Naive thymus-derived CD4-positive, alpha-beta T cell (primary cell): ENCODE results near the gene KCNG1. TPM values are rescaled to one million over a fixed set of nuclear protein-coding genes. Genes with fewer than 3 reads are reported as not detected.

Experiments used
- ATAC-seq: fragments of 150-1000 bp; cut with Tn5 transposase; 2 replicates; pipeline ENCODE4 v1.10.0; 2021; ENCODE audit warnings: mild to moderate bottlenecking, moderate library complexity
- CTCF ChIA-PET: fragments of 350-600 bp; sonication (Branson Sonifier 250); formaldehyde crosslinking; loops from one replicate; lab custom pipeline; 2021; ENCODE audit warnings: antibody characterized with exemption; lab: Charles Lee
- POLR2A ChIA-PET: fragments of 350-600 bp; sonication (Branson Sonifier 250); formaldehyde crosslinking; loops from one replicate; lab custom pipeline; 2021; ENCODE audit warnings: antibody characterized with exemption, inconsistent platforms; lab: Charles Lee
- DNase-seq, 9 donors: peaks; one replicate each; pipeline versions ENCODE4 v3.0.0 to v3.0.0-alpha.2; 2020 to 2022; ENCODE audit warnings: mixed read lengths in 1 of 9
- H3K27ac ChIP-seq: one replicate; pipeline ENCODE4 v1.7.0; 2013; ENCODE audit warnings: mild to moderate bottlenecking, low read depth, low read length, moderate library complexity
- H3K27me3 ChIP-seq, 2 donors: one replicate each; pipeline ENCODE4 v1.7.0; 2013; ENCODE audit warnings: low read length in 2 of 2, mild to moderate bottlenecking in 2 of 2, moderate library complexity in 2 of 2; ENCODE audit not compliant: control insufficient read depth in 2 of 2, insufficient read depth in 2 of 2
- H3K36me3 ChIP-seq, 3 experiments: 1 replicate in 2 of 3; 2 replicates in 1 of 3; pipeline ENCODE4 v1.7.0; 2013; ENCODE audit warnings: low read length in 3 of 3, mild to moderate bottlenecking in 3 of 3, moderate library complexity in 1 of 3; ENCODE audit not compliant: insufficient read depth in 3 of 3, control insufficient read depth in 2 of 3
- H3K4me1 ChIP-seq, 2 donors: one replicate each; pipeline ENCODE4 v1.7.0; 2013; ENCODE audit warnings: low read length in 2 of 2, mild to moderate bottlenecking in 2 of 2, moderate library complexity in 1 of 2; ENCODE audit not compliant: control insufficient read depth in 2 of 2, insufficient read depth in 2 of 2
- H3K4me3 ChIP-seq: 2 replicates; pipeline ENCODE4 v1.7.0; 2013; ENCODE audit warnings: mild to moderate bottlenecking, low read length
- H3K9me3 ChIP-seq, 3 experiments: 1 replicate in 2 of 3; 2 replicates in 1 of 3; pipeline ENCODE4 v1.7.0; 2013; ENCODE audit warnings: low read length in 3 of 3; ENCODE audit not compliant: control insufficient read depth in 2 of 3
- H3K27ac Mint-ChIP-seq, 9 donors: one replicate each; pipeline ENCODE4 v1.8.0; 2020 to 2022; ENCODE audit warnings: mixed read lengths in 9 of 9, mild to moderate bottlenecking in 8 of 9, moderate library complexity in 5 of 9, inconsistent platforms in 2 of 9
- H3K27me3 Mint-ChIP-seq, 5 donors: one replicate each; pipeline ENCODE4 v1.8.0; 2021 to 2022; ENCODE audit warnings: mixed read lengths in 5 of 5, mild to moderate bottlenecking in 1 of 5
- H3K36me3 Mint-ChIP-seq, 5 donors: one replicate each; pipeline ENCODE4 v1.8.0; 2020 to 2022; ENCODE audit warnings: mixed read lengths in 5 of 5, mild to moderate bottlenecking in 3 of 5, inconsistent platforms in 1 of 5
- H3K4me1 Mint-ChIP-seq, 7 donors: one replicate each; pipeline ENCODE4 v1.8.0; 2020 to 2022; ENCODE audit warnings: mixed read lengths in 7 of 7, mild to moderate bottlenecking in 3 of 7, inconsistent platforms in 1 of 7
- H3K4me3 Mint-ChIP-seq, 10 donors: one replicate each; pipeline ENCODE4 v1.8.0; 2020 to 2022; ENCODE audit warnings: mild to moderate bottlenecking in 10 of 10, mixed read lengths in 10 of 10, moderate library complexity in 6 of 10, inconsistent platforms in 2 of 10
- H3K9me3 Mint-ChIP-seq, 11 donors: one replicate each; pipeline ENCODE4 v1.8.0; 2020 to 2022; ENCODE audit warnings: mixed read lengths in 11 of 11, mild to moderate bottlenecking in 4 of 11, inconsistent platforms in 1 of 11, moderate library complexity in 1 of 11
- intact Hi-C, 2 donors: fragments of 100-400 bp; cut with micrococcal nuclease; formaldehyde crosslinking; loops; one replicate each; pipeline ENCODE4 v1.15.1; 2023
- polyA plus RNA-seq, 2 donors: library from polyadenylated mRNA; unstranded; fragments of 300-500 nt; fragmentation: Illumina TruSeq; gene quantifications; one replicate each; pipeline ENCODE4 v1.2.3, GENCODE V29; 2021
- total RNA-seq, 6 experiments: library from RNA in 5 of 6; stranded (reverse) in 5 of 6; gene quantifications; 1 replicate in 5 of 6; 2 replicates in 1 of 6; pipeline ENCODE4 v1.2.3 and lab custom pipeline; 2021 to 2026

Gene KCNG1
- total and polyA plus RNA-seq, 7 experiments from 2014 or later: 0.17 to 0.73 TPM; not detected in 5

DNA sequence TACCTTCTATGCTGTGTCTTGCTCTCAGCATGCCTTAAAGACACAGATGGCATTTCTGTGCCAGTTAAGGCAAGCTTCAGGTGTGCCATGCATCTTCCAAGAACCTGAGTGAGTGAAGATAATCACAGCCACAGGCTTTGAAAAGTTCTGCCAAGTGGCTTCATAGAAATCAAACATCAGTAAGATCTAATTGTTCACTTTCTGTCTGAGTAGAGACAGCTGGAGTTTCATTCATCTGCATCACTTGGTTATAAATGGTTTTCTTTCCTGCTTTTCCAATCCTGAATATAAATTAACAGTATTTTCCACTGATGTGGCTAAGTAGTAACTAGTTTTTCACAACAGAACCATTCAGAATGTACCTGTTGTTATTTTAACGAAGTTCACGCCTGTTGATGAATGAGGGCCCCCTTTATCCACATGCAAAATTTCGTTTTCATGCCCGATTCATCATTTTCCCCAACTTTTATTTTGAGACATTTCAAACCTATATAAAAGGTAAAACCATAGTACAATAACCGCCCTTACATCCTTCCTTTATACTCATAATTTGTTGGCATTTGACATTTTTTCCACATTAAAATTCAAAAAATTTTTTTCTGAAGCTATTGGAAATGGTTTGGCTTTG lies 38.6 kb upstream of the KCNG1 start:
- Mint-ChIP-seq H3K36me3 (no peaks in the 10 kb centered on the region), H3K27me3 (peaks cover 3 to 54% (median 27%) of the 10 kb centered on the region in 5 donors), H3K4me1 (peaks cover 0 to 6% (median 0%) of the 10 kb centered on the region in 7 donors), H3K9me3 (peaks cover 0 to 4% (median 0%) of the 10 kb centered on the region in 11 donors), H3K27ac (no peak overlapping the region), H3K4me3 (no peak overlapping the region)
- no peak for DNase-seq
- H3K27ac ChIP-seq: no peak overlapping the region
- ChIA-PET CTCF (no interaction called here), POLR2A (no interaction called here)
- no peaks in the 10 kb centered on the region for H3K36me3 ChIP-seq
- H3K27me3 ChIP-seq: no peaks in the 10 kb centered on the region
- H3K4me1 ChIP-seq: no peaks in the 10 kb centered on the region
- no peak for ATAC-seq
- H3K4me3 ChIP-seq: no peak overlapping the region
- intact Hi-C loops: no loop called here
- no peaks in the 10 kb centered on the region for H3K9me3 ChIP-seq

DNA sequence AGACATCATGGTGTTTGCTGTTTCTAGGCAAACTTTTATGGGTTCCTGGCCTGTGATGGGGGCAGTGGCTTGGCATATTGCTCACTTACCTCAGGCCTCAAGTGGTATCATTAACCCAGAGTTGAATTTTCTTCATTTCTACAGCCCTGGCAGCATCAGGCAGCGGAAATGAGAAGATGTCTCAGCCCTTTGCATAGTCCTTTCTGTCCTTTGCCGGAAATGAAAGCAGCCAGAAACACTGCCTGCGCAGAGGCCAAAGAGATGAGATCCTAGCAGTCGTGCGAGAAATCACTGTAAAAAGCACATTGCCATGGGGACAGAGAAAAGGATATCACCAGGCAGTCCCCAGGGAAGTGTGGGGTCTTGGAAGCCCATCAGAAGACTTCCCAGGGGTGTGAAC lies 37.4 kb upstream of the KCNG1 start:
- Mint-ChIP-seq H3K27ac (no peak overlapping the region), H3K9me3 (peaks cover 0 to 2% (median 0%) of the 10 kb centered on the region in 11 donors), H3K4me3 (no peak overlapping the region), H3K4me1 (peaks cover 0 to 6% (median 0%) of the 10 kb centered on the region in 7 donors), H3K27me3 (peaks cover 2 to 56% (median 24%) of the 10 kb centered on the region in 5 donors), H3K36me3 (no peaks in the 10 kb centered on the region)
- Histone ChIP-seq H3K9me3 (no peaks in the 10 kb centered on the region), H3K4me3 (no peak overlapping the region), H3K4me1 (no peaks in the 10 kb centered on the region), H3K27me3 (no peaks in the 10 kb centered on the region), H3K27ac (no peak overlapping the region), H3K36me3 (no peaks in the 10 kb centered on the region)
- ATAC-seq (no peak), DNase-seq (no peak)
- ChIA-PET CTCF (no interaction called here), POLR2A (no interaction called here)
- intact Hi-C loops: no loop called here

- CTCF ChIA-PET: no interaction called here
- peaks cover 2 to 58% (median 26%) of the 10 kb centered on the region in 5 donors for H3K27me3 Mint-ChIP-seq
- peaks cover 0 to 6% (median 0%) of the 10 kb centered on the region in 7 donors for H3K4me1 Mint-ChIP-seq
Observed at GRCh38 chr20:51059862-51060261, 37.0 kb upstream of the KCNG1 start.

DNA sequence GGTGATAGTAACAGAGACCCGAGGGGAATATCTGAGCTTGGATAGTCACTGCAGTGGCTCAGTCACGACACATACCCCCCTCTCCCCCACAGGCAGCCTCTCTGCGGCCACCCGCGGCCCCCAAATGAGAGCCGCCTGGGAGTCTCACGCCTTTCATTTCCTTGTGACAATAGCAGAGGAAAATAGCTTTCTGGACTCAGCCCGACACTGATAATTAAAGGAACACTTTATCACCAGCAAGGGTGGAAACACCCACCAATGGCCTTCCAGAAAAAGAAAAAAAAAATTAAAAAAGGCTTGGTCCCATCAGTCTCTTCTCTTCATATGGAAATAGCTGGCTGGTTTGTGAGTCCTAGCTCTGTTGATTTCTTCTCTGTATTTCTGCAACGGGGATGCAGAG lies 35.1 kb upstream of the KCNG1 start:
- Mint-ChIP-seq H3K9me3 (peaks cover 0 to 2% (median 0%) of the 10 kb centered on the region in 11 donors), H3K27me3 (peaks cover 7 to 62% (median 37%) of the 10 kb centered on the region in 5 donors), H3K4me3 (no peak overlapping the region), H3K36me3 (no peaks in the 10 kb centered on the region), H3K27ac (no peak overlapping the region), H3K4me1 (peaks cover 0 to 6% (median 0%) of the 10 kb centered on the region in 7 donors)
- ChIA-PET POLR2A (no interaction called here), CTCF (no interaction called here)
- DNase-seq (no peak), ATAC-seq (no peak)
- Histone ChIP-seq H3K9me3 (no peaks in the 10 kb centered on the region), H3K27me3 (no peaks in the 10 kb centered on the region), H3K4me3 (no peak overlapping the region), H3K36me3 (no peaks in the 10 kb centered on the region), H3K27ac (no peak overlapping the region), H3K4me1 (no peaks in the 10 kb centered on the region)
- intact Hi-C loops: no loop called here

More at GRCh38 chr20:51059862-51060261, 37.0 kb upstream of the KCNG1 start:
- Histone ChIP-seq H3K27ac (no peak overlapping the region), H3K4me1 (no peaks in the 10 kb centered on the region), H3K4me3 (no peak overlapping the region), H3K36me3 (no peaks in the 10 kb centered on the region), H3K9me3 (no peaks in the 10 kb centered on the region), H3K27me3 (no peaks in the 10 kb centered on the region)
- H3K27ac Mint-ChIP-seq: no peak overlapping the region
- ATAC-seq (no peak), DNase-seq (no peak)
- intact Hi-C loops: no loop called here
- no peaks in the 10 kb centered on the region for H3K36me3 Mint-ChIP-seq
- POLR2A ChIA-PET: no interaction called here
- H3K4me3 Mint-ChIP-seq: no peak overlapping the region
- peaks cover 0 to 2% (median 0%) of the 10 kb centered on the region in 11 donors for H3K9me3 Mint-ChIP-seq

GRCh38 chr20:51054233-51054632 lies 31.3 kb upstream of the KCNG1 start:
- Mint-ChIP-seq H3K27ac (no peak overlapping the region), H3K4me1 (no peaks in the 10 kb centered on the region), H3K4me3 (no peak overlapping the region), H3K36me3 (no peaks in the 10 kb centered on the region), H3K9me3 (peaks cover 0 to 4% (median 0%) of the 10 kb centered on the region in 11 donors), H3K27me3 (peaks cover 27 to 62% (median 61%) of the 10 kb centered on the region in 5 donors)
- Histone ChIP-seq H3K36me3 (no peaks in the 10 kb centered on the region), H3K4me3 (no peak overlapping the region), H3K27ac (no peak overlapping the region), H3K4me1 (no peaks in the 10 kb centered on the region), H3K9me3 (no peaks in the 10 kb centered on the region), H3K27me3 (no peaks in the 10 kb centered on the region)
- ATAC-seq (no peak), DNase-seq (no peak)
- ChIA-PET POLR2A (no interaction called here), CTCF (no interaction called here)
- intact Hi-C loops: no loop called here

DNA sequence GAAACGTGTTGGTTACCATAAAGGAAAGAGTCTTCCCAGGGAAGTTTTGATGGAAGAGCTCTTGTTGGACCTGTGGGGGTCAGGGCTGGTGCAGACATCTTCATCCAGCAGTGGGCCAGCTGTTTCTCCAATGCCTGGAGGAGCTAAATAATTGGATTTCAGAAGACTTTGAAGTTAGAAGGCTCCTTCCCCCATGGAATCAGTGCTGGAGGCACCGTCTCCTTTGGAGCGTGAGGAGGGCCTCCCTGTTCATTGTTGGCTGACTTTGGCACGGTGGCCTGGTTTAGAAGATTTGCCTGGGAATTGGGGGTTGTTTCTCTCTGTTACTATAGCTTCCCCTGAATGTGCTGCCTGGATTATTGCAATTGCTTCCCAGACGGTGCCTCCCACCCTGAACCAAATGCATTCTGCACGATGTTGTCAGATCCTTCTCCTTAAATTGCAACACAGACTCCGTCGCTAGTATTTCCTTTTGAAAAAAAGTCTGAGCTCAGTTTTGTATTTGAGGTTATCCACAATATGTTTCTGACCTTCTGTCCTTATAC lies 27.7 kb upstream of the KCNG1 start:
- H3K27me3 ChIP-seq: no peaks in the 10 kb centered on the region
- H3K36me3 ChIP-seq: no peaks in the 10 kb centered on the region
- no peak overlapping the region for H3K4me3 Mint-ChIP-seq
- H3K9me3 ChIP-seq: no peaks in the 10 kb centered on the region
- peaks cover 28 to 67% (median 49%) of the 10 kb centered on the region in 5 donors for H3K27me3 Mint-ChIP-seq
- H3K4me1 Mint-ChIP-seq: no peaks in the 10 kb centered on the region
- no peaks in the 10 kb centered on the region for H3K36me3 Mint-ChIP-seq
- no peaks in the 10 kb centered on the region for H3K4me1 ChIP-seq
- CTCF ChIA-PET: no interaction called here
- intact Hi-C loops: no loop called here
- H3K27ac ChIP-seq: no peak overlapping the region
- POLR2A ChIA-PET: no interaction called here
- DNase-seq (no peak), ATAC-seq (no peak)
- H3K4me3 ChIP-seq: no peak overlapping the region
- H3K27ac Mint-ChIP-seq: no peak overlapping the region
- H3K9me3 Mint-ChIP-seq: peaks cover 0 to 6% (median 0%) of the 10 kb centered on the region in 11 donors
